ENCODE measurements around the gene LEF1. TPM values are rescaled to one million over a fixed set of nuclear protein-coding genes. Genes with fewer than 3 reads are reported as not detected.

LEF1 gene
- total and polyA plus RNA-seq, 8 donors, result 4.1 to 49.4 (median 33.8) TPM

GRCh38 chr4:108126806-108127205 lies 41.9 kb downstream of the LEF1 start:
- DNase-seq (no peak), ATAC-seq (no peak)
- no peak for TF ChIP-seq CTCF (IDR thresholded peaks at IDR 0.05)
- intact Hi-C loops (cut with DNase I), result no loop called here
- Histone ChIP-seq H3K27ac (no peak overlapping the region), H3K4me3 (no peak overlapping the region), H3K9me3 (no peaks in the 10 kb centered on the region), H3K27me3 (no peaks in the 10 kb centered on the region), H3K4me1 (no peaks in the 10 kb centered on the region), H3K36me3 (no peaks in the 10 kb centered on the region)

GRCh38 chr4:108120789-108121188 lies 47.9 kb downstream of the LEF1 start:
- Histone ChIP-seq H3K4me3 (no peak overlapping the region), H3K36me3 (no peaks in the 10 kb centered on the region), H3K27ac (no peak overlapping the region), H3K9me3 (no peaks in the 10 kb centered on the region), H3K4me1 (no peaks in the 10 kb centered on the region), H3K27me3 (no peaks in the 10 kb centered on the region)
- intact Hi-C loops (cut with DNase I), result no loop called here
- ATAC-seq (no peak), DNase-seq (no peak)
- TF ChIP-seq CTCF (IDR thresholded peaks at IDR 0.05), result no peak

GRCh38 chr4:108119199-108119800 lies 49.4 kb downstream of the LEF1 start:
- H3K4me1 ChIP-seq, result no peaks in the 10 kb centered on the region
- intact Hi-C loops (cut with DNase I), result no loop called here
- no peaks in the 10 kb centered on the region for H3K9me3 ChIP-seq
- TF ChIP-seq CTCF (IDR thresholded peaks at IDR 0.05), result no peak
- no peaks in the 10 kb centered on the region for H3K27me3 ChIP-seq
- H3K36me3 ChIP-seq, result no peaks in the 10 kb centered on the region
- ATAC-seq, result no peak
- no peak for DNase-seq
- H3K27ac ChIP-seq, result no peak overlapping the region
- H3K4me3 ChIP-seq, result no peak overlapping the region

GRCh38 chr4:108118505-108118904 lies 50.2 kb downstream of the LEF1 start:
- Histone ChIP-seq H3K4me3 (no peak overlapping the region), H3K27me3 (no peaks in the 10 kb centered on the region), H3K27ac (no peak overlapping the region), H3K9me3 (no peaks in the 10 kb centered on the region), H3K36me3 (no peaks in the 10 kb centered on the region), H3K4me1 (no peaks in the 10 kb centered on the region)
- no peak for TF ChIP-seq CTCF (IDR thresholded peaks at IDR 0.05)
- peak; percentile 78 for ATAC-seq
- intact Hi-C loops (cut with DNase I), result no loop called here
- DNase-seq, result no peak

GRCh38 chr4:108117418-108118182 lies 51.1 kb downstream of the LEF1 start:
- DNase-seq (no peak), ATAC-seq (peak; percentile 12)
- Histone ChIP-seq H3K27me3 (no peaks in the 10 kb centered on the region), H3K27ac (no peak overlapping the region), H3K4me3 (no peak overlapping the region), H3K36me3 (no peaks in the 10 kb centered on the region), H3K4me1 (no peaks in the 10 kb centered on the region), H3K9me3 (no peaks in the 10 kb centered on the region)
- intact Hi-C loops (cut with DNase I), result no loop called here
- TF ChIP-seq CTCF (IDR thresholded peaks at IDR 0.05), result no peak

All from left lung (tissue), 10 donors.